ENCODE data around the gene LOXL3.
A peak's percentile ranks its signal among the peaks of the same experiment; 100 is the strongest.

Gene LOXL3, protein sequence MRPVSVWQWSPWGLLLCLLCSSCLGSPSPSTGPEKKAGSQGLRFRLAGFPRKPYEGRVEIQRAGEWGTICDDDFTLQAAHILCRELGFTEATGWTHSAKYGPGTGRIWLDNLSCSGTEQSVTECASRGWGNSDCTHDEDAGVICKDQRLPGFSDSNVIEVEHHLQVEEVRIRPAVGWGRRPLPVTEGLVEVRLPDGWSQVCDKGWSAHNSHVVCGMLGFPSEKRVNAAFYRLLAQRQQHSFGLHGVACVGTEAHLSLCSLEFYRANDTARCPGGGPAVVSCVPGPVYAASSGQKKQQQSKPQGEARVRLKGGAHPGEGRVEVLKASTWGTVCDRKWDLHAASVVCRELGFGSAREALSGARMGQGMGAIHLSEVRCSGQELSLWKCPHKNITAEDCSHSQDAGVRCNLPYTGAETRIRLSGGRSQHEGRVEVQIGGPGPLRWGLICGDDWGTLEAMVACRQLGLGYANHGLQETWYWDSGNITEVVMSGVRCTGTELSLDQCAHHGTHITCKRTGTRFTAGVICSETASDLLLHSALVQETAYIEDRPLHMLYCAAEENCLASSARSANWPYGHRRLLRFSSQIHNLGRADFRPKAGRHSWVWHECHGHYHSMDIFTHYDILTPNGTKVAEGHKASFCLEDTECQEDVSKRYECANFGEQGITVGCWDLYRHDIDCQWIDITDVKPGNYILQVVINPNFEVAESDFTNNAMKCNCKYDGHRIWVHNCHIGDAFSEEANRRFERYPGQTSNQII

DNA sequence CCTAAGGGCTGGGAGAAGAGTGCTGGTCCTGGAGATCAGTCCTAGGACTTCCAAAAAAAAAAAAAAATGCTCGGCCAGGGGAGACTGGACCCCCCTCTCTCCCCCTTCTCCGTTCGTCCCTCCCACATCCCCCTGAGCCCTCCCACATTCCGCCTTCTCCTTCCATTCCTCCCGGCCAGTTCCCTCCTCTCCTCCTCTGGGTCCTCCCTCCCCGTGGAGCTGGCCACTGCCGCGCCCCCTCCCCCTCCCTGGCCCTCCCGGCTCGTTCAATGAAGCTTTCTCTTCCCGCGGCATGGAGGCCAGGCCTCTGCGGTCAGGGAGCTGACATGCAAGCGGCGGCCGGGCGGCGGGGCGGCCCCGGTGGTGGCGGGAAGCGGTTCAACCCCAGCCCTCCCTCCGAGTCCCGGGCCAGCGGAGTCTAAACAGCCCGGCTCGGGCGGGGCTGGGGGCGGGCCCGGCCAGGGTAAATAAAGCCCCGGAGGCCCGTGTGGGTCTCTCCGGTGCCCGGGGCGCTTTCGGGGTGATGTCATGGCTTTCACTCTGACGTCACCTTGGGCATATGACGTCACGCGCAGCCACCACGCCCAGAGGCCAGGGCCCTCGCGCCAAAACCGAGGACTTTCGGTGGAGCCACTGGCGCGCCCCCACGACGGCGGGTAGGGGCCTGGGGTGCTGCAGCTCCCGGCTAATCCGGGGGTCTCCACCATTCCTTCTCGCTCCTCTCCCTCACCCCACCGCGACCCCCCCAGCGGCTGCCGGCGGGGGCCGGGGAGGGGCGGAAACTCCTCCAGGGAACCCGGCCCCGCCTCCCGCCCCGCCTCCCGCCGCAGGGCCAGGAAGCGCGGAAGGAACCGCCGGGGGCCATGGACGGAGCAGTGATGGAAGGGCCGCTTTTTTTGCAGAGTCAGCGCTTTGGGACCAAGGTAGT, at the start of gene LOXL3, which contains the start of gene DOK1:
Gene LOXL3, minus strand, starts transcription at position 51 of the 928 bp plus-strand sequence. CDS start 1,308 bp downstream, outside the sequence.
Gene DOK1, plus strand, starts transcription at position 829 of the 928 bp plus-strand sequence. Its CDS starts 35 bp downstream, at position 864.
- peak within 1 kb of the TSS; percentile 92 for H3K4me3 Mint-ChIP-seq
- no peaks in the 10 kb centered on the region for H3K9me3 Mint-ChIP-seq
- peaks cover 17% of the 10 kb centered on the region for H3K4me1 Mint-ChIP-seq (ENCODE audit: low read depth)
- peak; percentile 93 for DNase-seq
- H3K27ac Mint-ChIP-seq, result peak within 1 kb of the TSS; percentile 92
- H3K27me3 Mint-ChIP-seq, result peaks cover 28% of the 10 kb centered on the region
- H3K36me3 Mint-ChIP-seq (ENCODE audit: low read depth), result peaks cover 26% of the 10 kb centered on the region

- Mint-ChIP-seq H3K4me1 (ENCODE audit: low read depth) (peaks cover 5% of the 10 kb centered on the region), H3K36me3 (ENCODE audit: low read depth) (no peaks in the 10 kb centered on the region), H3K27me3 (peaks cover 34% of the 10 kb centered on the region), H3K27ac (no peak overlapping the region), H3K9me3 (no peaks in the 10 kb centered on the region), H3K4me3 (no peak overlapping the region)
- DNase-seq, result no peak
Observed at GRCh38 chr2:74602586-74603281, 49.0 kb upstream of the LOXL3 start.

DNA sequence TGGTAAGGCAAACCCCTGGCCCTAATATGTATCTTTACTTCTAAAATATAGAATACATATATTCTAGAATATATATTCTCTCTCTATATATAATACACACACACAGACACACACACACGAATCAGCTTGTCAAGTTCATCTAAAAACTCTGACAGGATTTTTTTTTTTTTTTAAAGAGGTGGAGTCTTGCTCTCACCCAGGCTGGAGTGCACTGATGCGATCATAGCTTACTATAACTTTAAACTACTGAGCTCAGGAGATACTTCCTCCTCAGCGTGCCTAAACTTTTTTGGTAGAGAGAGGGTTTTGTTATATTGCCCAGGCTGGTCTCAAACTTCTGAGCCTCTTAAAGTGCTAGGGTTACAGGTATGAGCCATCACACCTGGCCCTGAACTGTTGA, 45.9 kb upstream of the LOXL3 start:
- DNase-seq, result no peak
- Mint-ChIP-seq H3K4me3 (no peak overlapping the region), H3K27me3 (peaks cover 39% of the 10 kb centered on the region), H3K9me3 (no peaks in the 10 kb centered on the region), H3K36me3 (ENCODE audit: low read depth) (no peaks in the 10 kb centered on the region), H3K27ac (no peak overlapping the region), H3K4me1 (ENCODE audit: low read depth) (peaks cover 5% of the 10 kb centered on the region)

GRCh38 chr2:74597410-74597809, 43.7 kb upstream of the LOXL3 start:
- Mint-ChIP-seq H3K4me3 (no peak overlapping the region), H3K27me3 (peaks cover 40% of the 10 kb centered on the region), H3K9me3 (no peaks in the 10 kb centered on the region), H3K4me1 (ENCODE audit: low read depth) (peaks cover 7% of the 10 kb centered on the region), H3K27ac (no peak overlapping the region), H3K36me3 (ENCODE audit: low read depth) (no peaks in the 10 kb centered on the region)
- no peak for DNase-seq

DNA sequence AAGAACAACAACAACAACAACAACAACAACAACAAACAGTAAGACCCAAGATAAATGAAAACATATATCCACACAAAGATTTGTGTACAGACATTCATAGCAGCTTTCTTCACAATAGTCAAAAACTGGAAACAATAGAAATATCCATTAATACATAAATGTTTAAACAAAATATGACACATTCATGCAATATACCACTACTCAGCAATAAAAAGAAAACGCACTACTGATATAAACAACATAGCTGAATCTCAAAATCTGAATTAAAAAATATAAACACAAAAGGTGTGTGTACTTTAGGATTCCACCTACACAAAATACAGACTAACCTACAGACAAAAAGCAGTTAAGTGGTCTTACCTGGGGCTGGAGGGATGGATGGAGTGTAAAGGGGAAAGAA, 42.8 kb upstream of the LOXL3 start:
- Mint-ChIP-seq H3K4me3 (no peak overlapping the region), H3K36me3 (ENCODE audit: low read depth) (no peaks in the 10 kb centered on the region), H3K4me1 (ENCODE audit: low read depth) (peaks cover 7% of the 10 kb centered on the region), H3K9me3 (no peaks in the 10 kb centered on the region), H3K27ac (no peak overlapping the region), H3K27me3 (peaks cover 36% of the 10 kb centered on the region)
- DNase-seq, result no peak

- Mint-ChIP-seq H3K27me3 (peaks cover 42% of the 10 kb centered on the region), H3K4me1 (ENCODE audit: low read depth) (peaks cover 7% of the 10 kb centered on the region), H3K9me3 (no peaks in the 10 kb centered on the region), H3K36me3 (ENCODE audit: low read depth) (no peaks in the 10 kb centered on the region), H3K27ac (no peak overlapping the region), H3K4me3 (no peak overlapping the region)
- no peak for DNase-seq
Observed at GRCh38 chr2:74593826-74594772, 40.4 kb upstream of the LOXL3 start.

GRCh38 chr2:74588664-74589063, 34.9 kb upstream of the LOXL3 start:
- H3K27me3 Mint-ChIP-seq, result peaks cover 20% of the 10 kb centered on the region
- no peak overlapping the region for H3K27ac Mint-ChIP-seq
- H3K9me3 Mint-ChIP-seq, result no peaks in the 10 kb centered on the region
- DNase-seq, result no peak
- H3K36me3 Mint-ChIP-seq (ENCODE audit: low read depth), result no peaks in the 10 kb centered on the region
- no peak overlapping the region for H3K4me3 Mint-ChIP-seq
- peaks cover 23% of the 10 kb centered on the region for H3K4me1 Mint-ChIP-seq (ENCODE audit: low read depth)

GRCh38 chr2:74587664-74588277, 34.0 kb upstream of the LOXL3 start:
- H3K36me3 Mint-ChIP-seq (ENCODE audit: low read depth), result no peaks in the 10 kb centered on the region
- no peaks in the 10 kb centered on the region for H3K9me3 Mint-ChIP-seq
- H3K27me3 Mint-ChIP-seq, result peaks cover 15% of the 10 kb centered on the region
- DNase-seq, result peak; percentile 68
- peaks cover 27% of the 10 kb centered on the region for H3K4me1 Mint-ChIP-seq (ENCODE audit: low read depth)
- H3K27ac Mint-ChIP-seq, result no peak overlapping the region
- no peak overlapping the region for H3K4me3 Mint-ChIP-seq

GRCh38 chr2:74585406-74586185, 31.9 kb upstream of the LOXL3 start:
- no peak for DNase-seq
- peak overlapping the region; percentile 60 for H3K27ac Mint-ChIP-seq
- peaks cover 4% of the 10 kb centered on the region for H3K27me3 Mint-ChIP-seq
- no peaks in the 10 kb centered on the region for H3K36me3 Mint-ChIP-seq (ENCODE audit: low read depth)
- H3K4me3 Mint-ChIP-seq, result no peak overlapping the region
- peaks cover 27% of the 10 kb centered on the region for H3K4me1 Mint-ChIP-seq (ENCODE audit: low read depth)
- H3K9me3 Mint-ChIP-seq, result no peaks in the 10 kb centered on the region

- no peak for DNase-seq
- H3K27ac Mint-ChIP-seq, result peak overlapping the region; percentile 19
- H3K9me3 Mint-ChIP-seq, result no peaks in the 10 kb centered on the region
- no peak overlapping the region for H3K4me3 Mint-ChIP-seq
- no peaks in the 10 kb centered on the region for H3K36me3 Mint-ChIP-seq (ENCODE audit: low read depth)
- H3K27me3 Mint-ChIP-seq, result no peaks in the 10 kb centered on the region
- H3K4me1 Mint-ChIP-seq (ENCODE audit: low read depth), result peaks cover 27% of the 10 kb centered on the region
Observed at GRCh38 chr2:74584088-74584645, 30.4 kb upstream of the LOXL3 start.

DNA sequence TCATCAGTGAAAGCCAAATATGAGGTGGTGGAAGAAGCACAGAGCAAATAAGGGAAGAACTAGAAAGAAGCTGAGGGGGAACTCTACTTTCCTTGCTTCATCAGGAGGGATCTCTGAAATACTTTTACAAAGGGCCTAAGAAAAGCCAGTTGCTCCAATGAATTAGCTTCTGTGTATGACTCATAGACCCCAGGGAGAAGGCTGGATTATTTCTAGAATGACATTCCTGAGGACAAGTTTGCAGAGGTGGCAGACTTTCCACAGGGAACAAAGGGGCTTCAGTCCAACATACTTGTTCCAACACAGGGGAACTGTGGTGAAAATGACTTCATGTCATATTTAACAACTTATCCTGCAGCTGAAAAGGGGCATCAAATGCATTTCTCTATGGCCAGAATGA, 29.8 kb upstream of the LOXL3 start:
- no peaks in the 10 kb centered on the region for H3K9me3 Mint-ChIP-seq
- H3K4me3 Mint-ChIP-seq, result no peak overlapping the region
- no peak for DNase-seq
- no peaks in the 10 kb centered on the region for H3K27me3 Mint-ChIP-seq
- H3K27ac Mint-ChIP-seq, result no peak overlapping the region
- peaks cover 27% of the 10 kb centered on the region for H3K4me1 Mint-ChIP-seq (ENCODE audit: low read depth)
- H3K36me3 Mint-ChIP-seq (ENCODE audit: low read depth), result no peaks in the 10 kb centered on the region

DNA sequence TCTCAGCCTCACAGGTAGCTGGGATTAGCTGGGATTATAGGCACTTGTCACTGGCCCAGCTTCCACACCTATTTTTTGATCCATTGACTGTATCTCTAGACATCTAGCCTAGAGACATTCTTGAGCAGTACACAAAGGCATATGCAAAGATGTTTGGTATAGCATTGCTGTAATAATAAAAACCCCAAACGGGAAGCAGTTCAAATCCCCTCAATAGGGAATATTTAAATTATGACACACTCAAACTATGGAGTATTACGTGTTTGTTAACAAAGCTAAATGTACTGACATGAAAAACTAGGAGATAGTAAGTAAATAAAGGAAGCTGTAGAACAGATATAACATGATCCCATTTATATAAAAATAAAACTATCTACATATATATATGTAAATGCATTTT, 28.4 kb upstream of the LOXL3 start:
- Mint-ChIP-seq H3K4me1 (ENCODE audit: low read depth) (peaks cover 33% of the 10 kb centered on the region), H3K4me3 (no peak overlapping the region), H3K9me3 (no peaks in the 10 kb centered on the region), H3K36me3 (ENCODE audit: low read depth) (no peaks in the 10 kb centered on the region), H3K27me3 (no peaks in the 10 kb centered on the region), H3K27ac (no peak overlapping the region)
- no peak for DNase-seq
